ENCODE results near the gene STK36. TPM values are rescaled to one million over a fixed set of nuclear protein-coding genes. Genes with fewer than 3 reads are reported as not detected.

The STK36 gene, protein sequence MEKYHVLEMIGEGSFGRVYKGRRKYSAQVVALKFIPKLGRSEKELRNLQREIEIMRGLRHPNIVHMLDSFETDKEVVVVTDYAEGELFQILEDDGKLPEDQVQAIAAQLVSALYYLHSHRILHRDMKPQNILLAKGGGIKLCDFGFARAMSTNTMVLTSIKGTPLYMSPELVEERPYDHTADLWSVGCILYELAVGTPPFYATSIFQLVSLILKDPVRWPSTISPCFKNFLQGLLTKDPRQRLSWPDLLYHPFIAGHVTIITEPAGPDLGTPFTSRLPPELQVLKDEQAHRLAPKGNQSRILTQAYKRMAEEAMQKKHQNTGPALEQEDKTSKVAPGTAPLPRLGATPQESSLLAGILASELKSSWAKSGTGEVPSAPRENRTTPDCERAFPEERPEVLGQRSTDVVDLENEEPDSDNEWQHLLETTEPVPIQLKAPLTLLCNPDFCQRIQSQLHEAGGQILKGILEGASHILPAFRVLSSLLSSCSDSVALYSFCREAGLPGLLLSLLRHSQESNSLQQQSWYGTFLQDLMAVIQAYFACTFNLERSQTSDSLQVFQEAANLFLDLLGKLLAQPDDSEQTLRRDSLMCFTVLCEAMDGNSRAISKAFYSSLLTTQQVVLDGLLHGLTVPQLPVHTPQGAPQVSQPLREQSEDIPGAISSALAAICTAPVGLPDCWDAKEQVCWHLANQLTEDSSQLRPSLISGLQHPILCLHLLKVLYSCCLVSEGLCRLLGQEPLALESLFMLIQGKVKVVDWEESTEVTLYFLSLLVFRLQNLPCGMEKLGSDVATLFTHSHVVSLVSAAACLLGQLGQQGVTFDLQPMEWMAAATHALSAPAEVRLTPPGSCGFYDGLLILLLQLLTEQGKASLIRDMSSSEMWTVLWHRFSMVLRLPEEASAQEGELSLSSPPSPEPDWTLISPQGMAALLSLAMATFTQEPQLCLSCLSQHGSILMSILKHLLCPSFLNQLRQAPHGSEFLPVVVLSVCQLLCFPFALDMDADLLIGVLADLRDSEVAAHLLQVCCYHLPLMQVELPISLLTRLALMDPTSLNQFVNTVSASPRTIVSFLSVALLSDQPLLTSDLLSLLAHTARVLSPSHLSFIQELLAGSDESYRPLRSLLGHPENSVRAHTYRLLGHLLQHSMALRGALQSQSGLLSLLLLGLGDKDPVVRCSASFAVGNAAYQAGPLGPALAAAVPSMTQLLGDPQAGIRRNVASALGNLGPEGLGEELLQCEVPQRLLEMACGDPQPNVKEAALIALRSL (N-terminal part only)
- 75.1 TPM for total RNA-seq (ENCODE audit: unreplicated experiment)
- long read RNA-seq, partial matches to known transcripts, result 3 of 4 reads
- long read RNA-seq, other reads (novel, unspliced or antisense), result 1 of 4 reads

- peaks cover 24% of the 10 kb centered on the region for H3K36me3 Mint-ChIP-seq (ENCODE audit: low read depth, unreplicated experiment)
- peak within 1 kb of the TSS; percentile 99 for H3K27ac Mint-ChIP-seq (ENCODE audit: unreplicated experiment)
- no peak for TF ChIP-seq CTCF (IDR thresholded peaks at IDR 0.05; ENCODE audit: unreplicated experiment)
- DNase-seq (ENCODE audit: low spot score), result peak; percentile 79
- H3K9me3 Mint-ChIP-seq (ENCODE audit: unreplicated experiment), result no peaks in the 10 kb centered on the region
- H3K27me3 Mint-ChIP-seq (ENCODE audit: unreplicated experiment), result peaks cover 17% of the 10 kb centered on the region
- peak within 1 kb of the TSS; percentile 98 for H3K4me3 Mint-ChIP-seq (ENCODE audit: unreplicated experiment)
- H3K4me1 Mint-ChIP-seq (ENCODE audit: unreplicated experiment), result peaks cover 24% of the 10 kb centered on the region
These were observed at the start of gene STK36, which contains the start of gene RNF25 for GRCh38 chr2:218671654-218672566. Gene STK36 (plus strand): TSS chr2:218672086. CDS start chr2:218672830, 744 bp downstream. Gene RNF25 (minus strand): TSS chr2:218672002. CDS start chr2:218671970, 32 bp downstream.

DNA sequence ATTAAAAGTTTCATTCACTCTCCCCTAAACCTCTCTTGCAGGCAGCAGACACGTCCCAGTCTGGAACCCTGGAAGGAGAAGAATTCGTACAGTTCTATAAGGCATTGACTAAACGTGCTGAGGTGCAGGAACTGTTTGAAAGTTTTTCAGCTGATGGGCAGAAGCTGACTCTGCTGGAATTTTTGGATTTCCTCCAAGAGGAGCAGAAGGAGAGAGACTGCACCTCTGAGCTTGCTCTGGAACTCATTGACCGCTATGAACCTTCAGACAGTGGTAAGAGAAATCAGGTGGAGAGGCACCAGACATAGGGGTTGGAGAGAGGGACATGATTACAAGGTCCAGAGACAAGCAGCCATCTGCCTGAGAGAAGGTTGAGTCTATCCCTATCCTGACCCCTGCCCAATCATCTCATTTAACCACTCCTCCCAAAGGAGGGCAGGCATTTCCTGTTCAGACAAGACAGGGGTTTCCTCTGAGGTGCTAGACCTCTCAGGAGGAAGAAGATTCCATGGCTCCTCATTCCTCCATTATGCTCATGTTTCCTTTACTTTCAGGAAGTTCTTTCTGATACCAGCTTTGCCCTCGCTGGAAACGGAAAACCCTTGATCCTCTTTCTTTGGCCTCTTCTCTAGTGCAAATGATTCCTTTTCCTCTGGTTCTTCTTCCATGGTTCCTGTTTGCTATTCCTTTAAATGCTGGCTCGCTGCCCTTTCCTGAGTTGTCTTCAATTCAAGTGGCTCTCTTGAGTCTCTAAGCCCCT, 49.1 kb upstream of the STK36 start:
- H3K4me1 Mint-ChIP-seq (ENCODE audit: unreplicated experiment), result peaks cover 35% of the 10 kb centered on the region
- peaks cover 4% of the 10 kb centered on the region for H3K27me3 Mint-ChIP-seq (ENCODE audit: unreplicated experiment)
- DNase-seq (ENCODE audit: low spot score), result peak; percentile 18
- H3K9me3 Mint-ChIP-seq (ENCODE audit: unreplicated experiment), result no peaks in the 10 kb centered on the region
- peak overlapping the region; percentile 91 for H3K27ac Mint-ChIP-seq (ENCODE audit: unreplicated experiment)
- no peak overlapping the region for H3K4me3 Mint-ChIP-seq (ENCODE audit: unreplicated experiment)
- H3K36me3 Mint-ChIP-seq (ENCODE audit: low read depth, unreplicated experiment), result peaks cover 16% of the 10 kb centered on the region
- TF ChIP-seq CTCF (IDR thresholded peaks at IDR 0.05; ENCODE audit: unreplicated experiment), result no peak

DNA sequence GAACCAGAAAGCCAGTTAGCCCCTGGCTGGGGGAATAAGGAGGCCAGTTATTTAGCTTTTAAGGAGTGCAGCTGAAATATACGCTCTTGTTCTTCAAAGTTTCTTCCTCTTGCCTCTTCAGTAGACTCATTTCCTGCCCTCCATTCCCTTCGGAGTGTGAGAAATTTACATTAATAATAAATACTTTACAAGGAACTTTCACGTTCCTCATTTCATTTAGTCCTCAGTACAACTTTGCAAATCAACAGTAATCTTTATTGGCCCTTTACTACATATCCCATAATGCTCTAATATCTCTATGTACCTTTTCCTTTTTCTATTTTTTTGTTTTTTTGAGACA, 48.5 kb upstream of the STK36 start:
- no peak for DNase-seq (ENCODE audit: low spot score)
- Mint-ChIP-seq H3K27me3 (ENCODE audit: unreplicated experiment) (peaks cover 8% of the 10 kb centered on the region), H3K4me3 (ENCODE audit: unreplicated experiment) (no peak overlapping the region), H3K9me3 (ENCODE audit: unreplicated experiment) (no peaks in the 10 kb centered on the region), H3K4me1 (ENCODE audit: unreplicated experiment) (peaks cover 35% of the 10 kb centered on the region), H3K27ac (ENCODE audit: unreplicated experiment) (peak overlapping the region; percentile 91), H3K36me3 (ENCODE audit: low read depth, unreplicated experiment) (peaks cover 20% of the 10 kb centered on the region)
- TF ChIP-seq CTCF (IDR thresholded peaks at IDR 0.05; ENCODE audit: unreplicated experiment), result no peak

DNA sequence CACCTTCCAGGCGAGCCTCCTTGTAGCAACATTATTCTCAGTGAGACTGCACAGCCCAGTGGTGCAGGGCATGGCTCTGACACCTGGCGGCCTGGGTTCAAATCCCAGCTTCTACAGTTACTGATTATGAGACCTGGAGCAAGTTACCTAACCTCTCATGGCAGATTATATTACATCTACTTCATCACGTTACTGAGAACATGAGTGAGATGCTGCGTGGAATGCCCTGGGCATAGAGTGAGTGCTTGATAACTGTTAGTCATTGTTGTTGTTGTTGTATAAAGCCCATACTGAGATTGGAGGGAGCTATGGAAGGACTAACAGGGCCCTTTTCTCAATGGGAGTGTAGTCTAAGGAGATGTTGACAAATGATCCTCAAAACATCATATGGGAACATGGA, 45.5 kb upstream of the STK36 start:
- Mint-ChIP-seq H3K4me3 (ENCODE audit: unreplicated experiment) (no peak overlapping the region), H3K9me3 (ENCODE audit: unreplicated experiment) (no peaks in the 10 kb centered on the region)

More for the DNA sequence above, 45.5 kb upstream of the STK36 start:
- Mint-ChIP-seq H3K4me1 (ENCODE audit: unreplicated experiment) (peaks cover 39% of the 10 kb centered on the region), H3K36me3 (ENCODE audit: low read depth, unreplicated experiment) (peaks cover 22% of the 10 kb centered on the region), H3K27ac (ENCODE audit: unreplicated experiment) (peak overlapping the region; percentile 44), H3K27me3 (ENCODE audit: unreplicated experiment) (peaks cover 8% of the 10 kb centered on the region)
- TF ChIP-seq CTCF (IDR thresholded peaks at IDR 0.05; ENCODE audit: unreplicated experiment), result no peak
- no peak for DNase-seq (ENCODE audit: low spot score)
